ENCODE data around the gene ZBTB7B. TPM values are rescaled to one million over a fixed set of nuclear protein-coding genes. Genes with fewer than 3 reads are reported as not detected.

Gene ZBTB7B
- total RNA-seq, 4 donors from 2014 or later = 23.5 to 74.0 (median 30.8) TPM

- TF ChIP-seq CTCF (IDR thresholded peaks at IDR 0.05; ENCODE audit: low read depth) = no peak
Measured at GRCh38 chr1:155038602-155039307, 36.2 kb downstream of the ZBTB7B start.

DNA sequence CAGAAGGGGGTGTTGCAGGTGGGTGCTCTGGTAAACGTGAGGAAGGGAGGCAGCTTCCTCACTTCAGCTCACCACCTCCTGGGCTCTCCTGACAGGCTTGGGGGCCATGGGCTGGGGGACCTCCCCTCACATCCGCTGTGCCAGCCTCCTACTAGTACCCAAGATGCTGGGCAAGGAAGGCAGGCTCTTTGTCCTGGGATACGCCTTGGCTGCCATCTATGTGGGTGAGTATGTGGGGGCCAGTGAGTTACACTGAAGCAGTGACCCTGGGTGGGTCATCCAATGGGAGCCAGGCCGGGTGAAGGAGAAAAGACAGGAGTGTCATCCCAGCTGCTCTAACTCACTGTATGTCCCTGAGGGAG lies 36.7 kb downstream of the ZBTB7B start:
- TF ChIP-seq CTCF (IDR thresholded peaks at IDR 0.05; ENCODE audit: low read depth) = no peak

GRCh38 chr1:155040358-155041093 lies 37.9 kb downstream of the ZBTB7B start:
- no peak for TF ChIP-seq CTCF (IDR thresholded peaks at IDR 0.05; ENCODE audit: low read depth)

- no peak for TF ChIP-seq CTCF (IDR thresholded peaks at IDR 0.05; ENCODE audit: low read depth)
Measured at GRCh38 chr1:155042789-155043188, 40.2 kb downstream of the ZBTB7B start.

DNA sequence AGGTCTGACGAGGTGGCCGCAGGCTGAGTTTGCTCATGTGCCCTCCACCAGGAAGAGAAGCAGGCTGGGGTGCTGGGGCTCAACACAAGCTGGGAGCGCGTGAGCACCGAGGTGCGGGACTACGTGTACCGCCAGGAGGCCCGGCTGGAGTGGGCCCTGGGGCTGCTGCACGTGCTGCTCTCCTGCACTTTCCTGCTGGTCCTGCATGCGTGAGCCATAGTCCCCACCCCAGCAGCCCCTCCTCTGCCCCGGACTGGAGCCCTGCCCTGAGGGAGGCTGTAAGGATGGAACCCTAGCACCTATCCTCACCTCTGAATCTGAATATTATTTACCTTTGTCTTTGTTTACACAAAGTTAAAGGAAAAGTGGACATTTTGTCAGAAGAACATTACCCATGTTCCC lies 40.7 kb downstream of the ZBTB7B start:
- no peak for TF ChIP-seq CTCF (IDR thresholded peaks at IDR 0.05; ENCODE audit: low read depth)

GRCh38 chr1:155043793-155044192 lies 41.2 kb downstream of the ZBTB7B start:
- no peak for TF ChIP-seq CTCF (IDR thresholded peaks at IDR 0.05; ENCODE audit: low read depth)

DNA sequence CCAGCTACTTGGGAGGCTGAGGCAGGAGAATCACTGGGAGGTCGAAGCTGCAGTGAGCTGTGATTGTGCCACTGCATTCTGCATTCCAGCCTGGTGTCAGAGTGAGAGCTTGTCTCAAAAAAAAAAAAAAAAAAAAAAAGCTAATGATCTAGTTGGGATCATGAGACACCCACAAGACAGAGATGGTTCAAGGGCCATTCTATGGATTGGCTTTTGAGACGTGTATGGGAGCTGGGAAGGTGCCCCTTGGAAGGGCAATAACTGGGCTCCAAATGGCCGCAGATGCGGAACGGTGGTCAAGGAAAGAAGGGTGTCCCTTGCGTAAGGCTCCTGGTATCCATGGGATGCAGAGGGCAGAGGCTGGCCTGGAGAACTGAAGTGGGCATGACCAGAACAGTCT lies 41.8 kb downstream of the ZBTB7B start:
- TF ChIP-seq CTCF (IDR thresholded peaks at IDR 0.05; ENCODE audit: low read depth) = no peak
